Caco-2 (cell line): ENCODE results near the gene FOXP4. TPM values are rescaled to one million over a fixed set of nuclear protein-coding genes. Genes with fewer than 3 reads are reported as not detected.

Experiments
- BruUV-seq: library from RNA; stranded (reverse); fragments of 400-500 nt; replicated peaks from 2 replicates; lab custom pipeline; 2021; lab: Mats Ljungman, UMichigan
- CTCF ChIA-PET: fragments of 300-600 bp; sonication (Branson Sonifier 250); formaldehyde crosslinking; loops from one replicate; lab custom pipeline; 2022; ENCODE audit warnings: antibody characterized with exemption; lab: Charles Lee
- POLR2A ChIA-PET: fragments of 300-600 bp; sonication (Branson Sonifier 250); formaldehyde crosslinking; loops from one replicate; lab custom pipeline; 2022; ENCODE audit warnings: antibody characterized with exemption; lab: Charles Lee
- DNase-seq, 2 experiments: peaks; one replicate each; pipeline versions ENCODE4 v3.0.0 to v3.0.0-alpha.2; 2020 to 2022
- H3K27me3 ChIP-seq: replicated peaks from 2 replicates; pipeline ENCODE4 v1.6.0; 2011; ENCODE audit warnings: low read length; ENCODE audit not compliant: control insufficient read depth, insufficient read depth
- H3K36me3 ChIP-seq: 2 replicates; pipeline ENCODE4 v1.5.1; 2011; ENCODE audit warnings: low read length; ENCODE audit not compliant: control insufficient read depth, insufficient read depth
- H3K4me1 ChIP-seq: fragments of 250-450 bp; sonication (Bioruptor Pico); 2 replicates; pipeline ENCODE4 v1.5.1; 2020; ENCODE audit warnings: mild to moderate bottlenecking
- H3K4me3 ChIP-seq: 2 replicates; pipeline ENCODE4 v1.5.1; 2011; ENCODE audit warnings: low read depth, mild to moderate bottlenecking, control low read depth, low read length
- H3K9me3 ChIP-seq: fragments of 250-450 bp; sonication (Bioruptor Pico); 2 replicates; pipeline ENCODE4 v1.5.1; 2020; ENCODE audit warnings: mild to moderate bottlenecking, moderate library complexity
- H3K27ac Mint-ChIP-seq: one replicate; pipeline ENCODE4 v1.8.0; 2022; ENCODE audit warnings: mixed read lengths; ENCODE audit not compliant: unreplicated experiment
- H3K27me3 Mint-ChIP-seq: one replicate; pipeline ENCODE4 v1.8.0; 2022; ENCODE audit warnings: mixed read lengths; ENCODE audit not compliant: insufficient read depth, unreplicated experiment
- H3K36me3 Mint-ChIP-seq: one replicate; pipeline ENCODE4 v1.8.0; 2022; ENCODE audit warnings: mild to moderate bottlenecking, mixed read lengths; ENCODE audit not compliant: insufficient read depth, unreplicated experiment
- H3K4me1 Mint-ChIP-seq: one replicate; pipeline ENCODE4 v1.8.0; 2022; ENCODE audit warnings: low read depth, mixed read lengths; ENCODE audit not compliant: unreplicated experiment
- H3K4me3 Mint-ChIP-seq: one replicate; pipeline ENCODE4 v1.8.0; 2022; ENCODE audit warnings: mild to moderate bottlenecking, moderate library complexity, mixed read lengths; ENCODE audit not compliant: unreplicated experiment
- H3K9me3 Mint-ChIP-seq: one replicate; pipeline ENCODE4 v1.8.0; 2022; ENCODE audit warnings: mixed read lengths; ENCODE audit not compliant: unreplicated experiment
- intact Hi-C: fragments of 100-400 bp; cut with micrococcal nuclease; formaldehyde crosslinking; loops from one replicate; pipeline ENCODE4 v1.10.0; 2022; ENCODE audit not compliant: unreplicated experiment
- total RNA-seq: library from RNA; stranded (reverse); gene quantifications from 2 replicates; pipeline ENCODE4 v1.2.3, GENCODE V29; 2022
- TF ChIP-seq, protein P1 (sequence below), 2 experiments: fragments of 200-600 bp in 1 of 2; IDR thresholded peaks; 1 replicate in 1 of 2; 2 replicates in 1 of 2; pipeline versions ENCODE4 v1.5.1 to v1.8.0; 2011 to 2022; ENCODE audit warnings: antibody characterized with exemption in 1 of 2, control low read depth in 1 of 2, inconsistent platforms in 1 of 2, low read depth in 1 of 2, low read length in 1 of 2, mild to moderate bottlenecking in 1 of 2, moderate library complexity in 1 of 2; ENCODE audit not compliant: insufficient read depth in 1 of 2, severe bottlenecking in 1 of 2, unreplicated experiment in 1 of 2

The FOXP4 gene
- total RNA-seq, 1 experiment from 2014 or later = 117 TPM

DNA sequence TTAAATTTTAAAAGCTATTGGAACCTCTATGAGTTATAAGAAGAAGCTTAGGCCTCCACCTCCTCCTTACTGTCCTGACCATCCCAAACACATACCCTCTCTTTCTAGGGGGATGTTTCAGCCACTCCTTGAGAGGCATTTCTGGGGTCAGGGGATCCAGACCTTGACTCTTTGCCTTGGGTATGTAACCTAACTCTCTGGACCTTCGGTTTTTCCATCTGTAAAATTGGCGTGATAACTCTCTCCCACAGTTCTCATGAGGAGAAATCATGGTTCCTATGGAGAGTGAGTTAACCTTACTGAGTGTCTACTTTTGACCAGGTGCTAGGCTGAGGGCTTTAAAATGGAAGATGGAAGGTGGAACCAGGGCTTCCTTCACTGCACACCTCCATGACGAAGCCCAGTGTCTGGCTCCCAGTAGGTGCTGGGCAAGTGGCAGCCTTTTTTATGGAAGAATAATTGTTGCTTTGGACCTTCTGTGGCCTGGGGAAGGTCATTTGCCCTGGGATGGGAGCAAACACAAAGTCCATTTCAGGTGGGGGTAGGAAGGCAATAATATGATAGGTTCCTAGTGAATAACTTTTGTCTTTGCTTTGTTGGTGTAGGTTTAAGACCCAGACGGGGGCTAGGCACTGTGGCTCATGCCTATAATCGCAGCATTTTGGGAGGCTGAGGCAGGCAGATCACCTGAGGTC is 18.4 kb downstream of the FOXP4 start:
- ChIA-PET POLR2A (no interaction called here), CTCF (no interaction called here)
- H3K27me3 Mint-ChIP-seq = no peaks in the 10 kb centered on the region
- H3K4me1 Mint-ChIP-seq = peaks cover 31% of the 10 kb centered on the region
- no peak for DNase-seq
- peaks cover 81% of the 10 kb centered on the region for H3K36me3 Mint-ChIP-seq
- Histone ChIP-seq H3K4me3 (no peak overlapping the region), H3K9me3 (no peaks in the 10 kb centered on the region), H3K27me3 (no peaks in the 10 kb centered on the region), H3K4me1 (peaks cover 14% of the 10 kb centered on the region; the same call in 1 of the 2 replicates), H3K36me3 (peaks cover 11% of the 10 kb centered on the region)
- no peak overlapping the region for H3K4me3 Mint-ChIP-seq
- intact Hi-C loops = no loop called here
- TF ChIP-seq, protein P1, sequence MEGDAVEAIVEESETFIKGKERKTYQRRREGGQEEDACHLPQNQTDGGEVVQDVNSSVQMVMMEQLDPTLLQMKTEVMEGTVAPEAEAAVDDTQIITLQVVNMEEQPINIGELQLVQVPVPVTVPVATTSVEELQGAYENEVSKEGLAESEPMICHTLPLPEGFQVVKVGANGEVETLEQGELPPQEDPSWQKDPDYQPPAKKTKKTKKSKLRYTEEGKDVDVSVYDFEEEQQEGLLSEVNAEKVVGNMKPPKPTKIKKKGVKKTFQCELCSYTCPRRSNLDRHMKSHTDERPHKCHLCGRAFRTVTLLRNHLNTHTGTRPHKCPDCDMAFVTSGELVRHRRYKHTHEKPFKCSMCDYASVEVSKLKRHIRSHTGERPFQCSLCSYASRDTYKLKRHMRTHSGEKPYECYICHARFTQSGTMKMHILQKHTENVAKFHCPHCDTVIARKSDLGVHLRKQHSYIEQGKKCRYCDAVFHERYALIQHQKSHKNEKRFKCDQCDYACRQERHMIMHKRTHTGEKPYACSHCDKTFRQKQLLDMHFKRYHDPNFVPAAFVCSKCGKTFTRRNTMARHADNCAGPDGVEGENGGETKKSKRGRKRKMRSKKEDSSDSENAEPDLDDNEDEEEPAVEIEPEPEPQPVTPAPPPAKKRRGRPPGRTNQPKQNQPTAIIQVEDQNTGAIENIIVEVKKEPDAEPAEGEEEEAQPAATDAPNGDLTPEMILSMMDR (IDR thresholded peaks at IDR 0.05; ENCODE audit: insufficient read depth in 1 of 2, low read depth in 1 of 2, low read length in 1 of 2, severe bottlenecking in 1 of 2, unreplicated experiment in 1 of 2) = no peak
- no peaks in the 10 kb centered on the region for H3K9me3 Mint-ChIP-seq
- no peak overlapping the region for H3K27ac Mint-ChIP-seq
- BruUV-seq = no TSS peak

DNA sequence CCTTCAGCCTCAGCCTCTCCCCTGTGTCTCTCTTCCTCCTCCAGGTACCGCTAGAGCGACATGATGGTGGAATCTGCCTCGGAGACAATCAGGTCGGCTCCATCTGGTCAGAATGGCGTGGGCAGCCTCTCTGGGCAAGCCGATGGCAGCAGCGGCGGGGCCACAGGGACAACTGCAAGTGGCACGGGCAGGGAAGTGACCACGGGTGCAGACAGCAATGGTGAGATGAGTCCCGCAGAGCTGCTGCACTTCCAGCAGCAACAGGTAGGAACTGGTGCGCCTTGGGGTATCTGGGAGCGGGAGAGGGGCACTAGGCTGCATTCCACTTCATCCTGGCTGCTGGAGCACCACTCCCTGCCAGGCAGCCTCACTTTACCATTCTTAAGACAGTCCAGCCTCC is 19.5 kb downstream of the FOXP4 start:
- intact Hi-C loops = no loop called here
- Histone ChIP-seq H3K36me3 (peaks cover 11% of the 10 kb centered on the region), H3K27me3 (no peaks in the 10 kb centered on the region), H3K4me1 (peaks cover 14% of the 10 kb centered on the region; the same call in 1 of the 2 replicates), H3K4me3 (no peak overlapping the region), H3K9me3 (no peaks in the 10 kb centered on the region)
- H3K27me3 Mint-ChIP-seq = no peaks in the 10 kb centered on the region
- ChIA-PET POLR2A (no interaction called here), CTCF (no interaction called here)
- DNase-seq = no peak
- BruUV-seq = no TSS peak
- TF ChIP-seq, protein P1 (IDR thresholded peaks at IDR 0.05; ENCODE audit: insufficient read depth in 1 of 2, low read depth in 1 of 2, low read length in 1 of 2, severe bottlenecking in 1 of 2, unreplicated experiment in 1 of 2) = no peak
- no peak overlapping the region for H3K4me3 Mint-ChIP-seq
- peaks cover 83% of the 10 kb centered on the region for H3K36me3 Mint-ChIP-seq
- peaks cover 31% of the 10 kb centered on the region for H3K4me1 Mint-ChIP-seq
- H3K9me3 Mint-ChIP-seq = no peaks in the 10 kb centered on the region
- no peak overlapping the region for H3K27ac Mint-ChIP-seq

DNA sequence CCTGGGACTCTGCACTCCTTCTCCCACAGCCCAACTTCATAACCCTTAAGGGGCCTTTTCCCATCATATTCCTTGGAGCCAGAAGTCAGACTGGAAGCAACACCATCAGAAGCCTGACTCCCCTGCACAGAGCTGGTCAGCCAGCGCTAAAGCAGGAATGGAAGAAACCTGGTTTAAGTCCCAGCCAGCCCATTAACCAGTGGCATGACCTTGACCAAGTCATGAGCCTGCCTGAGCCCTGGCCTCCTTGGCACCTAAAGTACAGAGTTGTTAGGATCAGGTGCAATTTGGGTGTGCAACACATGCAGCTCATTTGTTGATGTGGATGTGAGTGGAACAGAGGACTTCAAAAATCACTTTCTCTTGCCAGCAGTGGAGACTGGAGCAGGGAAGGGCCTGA is 20.8 kb downstream of the FOXP4 start:
- no TSS peak for BruUV-seq
- Histone ChIP-seq H3K4me3 (no peak overlapping the region), H3K4me1 (peaks cover 14% of the 10 kb centered on the region; the same call in 1 of the 2 replicates), H3K36me3 (peaks cover 11% of the 10 kb centered on the region), H3K27me3 (no peaks in the 10 kb centered on the region), H3K9me3 (no peaks in the 10 kb centered on the region)
- H3K9me3 Mint-ChIP-seq = no peaks in the 10 kb centered on the region
- peaks cover 93% of the 10 kb centered on the region for H3K36me3 Mint-ChIP-seq
- ChIA-PET POLR2A (no interaction called here), CTCF (no interaction called here)
- intact Hi-C loops = no loop called here
- peaks cover 23% of the 10 kb centered on the region for H3K4me1 Mint-ChIP-seq
- H3K4me3 Mint-ChIP-seq = no peak overlapping the region
- H3K27me3 Mint-ChIP-seq = no peaks in the 10 kb centered on the region
- H3K27ac Mint-ChIP-seq = no peak overlapping the region
- no peak for DNase-seq
- TF ChIP-seq, protein P1 (IDR thresholded peaks at IDR 0.05; ENCODE audit: insufficient read depth in 1 of 2, low read depth in 1 of 2, low read length in 1 of 2, severe bottlenecking in 1 of 2, unreplicated experiment in 1 of 2) = no peak
